Activated T-cell treated with anti-CD3 and anti-CD28 coated beads for 48 hours (primary cell): Measurements from ENCODE around the gene BAAT.

Experiments
- DNase-seq: peaks from one replicate; pipeline ENCODE4 v3.0.0-alpha.2; 2020; ENCODE audit warnings: low read depth

Gene BAAT

GRCh38 chr9:101398068-101398929 is 13.5 kb upstream of the BAAT start, which contains the start of the genes MRPL50 and ZNF189:
Gene MRPL50, minus strand, starts transcription at chr9:101398618. Its CDS starts 26 bp downstream, at chr9:101398592.
Gene ZNF189, plus strand, starts transcription at chr9:101398851. Its CDS starts 306 bp downstream, at chr9:101399157.
- DNase-seq = peak; percentile 92

- DNase-seq = no peak
Measured at GRCh38 chr9:101397746-101398067, 12.9 kb upstream of the BAAT start.

- DNase-seq = no peak
Measured at GRCh38 chr9:101394687-101395086, 9.9 kb upstream of the BAAT start.

- DNase-seq = no peak
Measured at GRCh38 chr9:101393135-101393534, 8.3 kb upstream of the BAAT start.

GRCh38 chr9:101388507-101388993 is 3.7 kb upstream of the BAAT start:
- no peak for DNase-seq

GRCh38 chr9:101387871-101388506 is 3.2 kb upstream of the BAAT start:
- no peak for DNase-seq

- no peak for DNase-seq
Measured at GRCh38 chr9:101383361-101383760, 1.4 kb downstream of the BAAT start.

- no peak for DNase-seq
Measured at GRCh38 chr9:101381833-101382342, 2.9 kb downstream of the BAAT start.

GRCh38 chr9:101381118-101381517 is 3.7 kb downstream of the BAAT start:
- DNase-seq = no peak

- no peak for DNase-seq
Measured at GRCh38 chr9:101380295-101380694, 4.5 kb downstream of the BAAT start.

- DNase-seq = no peak
Measured at GRCh38 chr9:101376111-101376848, 8.5 kb downstream of the BAAT start.

- no peak for DNase-seq
Measured at GRCh38 chr9:101375546-101375945, 9.3 kb downstream of the BAAT start.

GRCh38 chr9:101372327-101373118 is 12.3 kb downstream of the BAAT start:
- no peak for DNase-seq

- no peak for DNase-seq
Measured at GRCh38 chr9:101371813-101372212, 13.0 kb downstream of the BAAT start.

GRCh38 chr9:101369884-101370531 is 14.8 kb downstream of the BAAT start:
- DNase-seq = no peak

- no peak for DNase-seq
Measured at GRCh38 chr9:101369286-101369685, 15.5 kb downstream of the BAAT start.

- no peak for DNase-seq
Measured at GRCh38 chr9:101367323-101367722, 17.5 kb downstream of the BAAT start.

GRCh38 chr9:101366038-101366756 is 18.6 kb downstream of the BAAT start:
- DNase-seq = no peak

- no peak for DNase-seq
Measured at GRCh38 chr9:101365181-101365580, 19.6 kb downstream of the BAAT start.

GRCh38 chr9:101362450-101362849 is 22.4 kb downstream of the BAAT start:
- DNase-seq = no peak
